ENCODE measurements around the gene COL23A1. TPM values are rescaled to one million over a fixed set of nuclear protein-coding genes. Genes with fewer than 3 reads are reported as not detected.

The COL23A1 gene
- total RNA-seq, 1 experiment from 2014 or later, result 15.0 TPM

- no peak for TF ChIP-seq ZNF281 (CRISPR knock-in tag; IDR thresholded peaks at IDR 0.05)
- TF ChIP-seq ESRRA (CRISPR knock-in tag; IDR thresholded peaks at IDR 0.05; ENCODE audit: borderline replicate concordance), result no peak
- TF ChIP-seq ZNF512 (CRISPR knock-in tag; IDR thresholded peaks at IDR 0.05; ENCODE audit: borderline replicate concordance), result no peak
- no peak for TF ChIP-seq KAT7 (CRISPR knock-in tag; IDR thresholded peaks at IDR 0.05; ENCODE audit: borderline replicate concordance)
- no peak for TF ChIP-seq HMGXB4 (CRISPR knock-in tag; IDR thresholded peaks at IDR 0.05)
- no peak for TF ChIP-seq ETV6 (CRISPR knock-in tag; IDR thresholded peaks at IDR 0.05)
- TF ChIP-seq USF2 (CRISPR knock-in tag; IDR thresholded peaks at IDR 0.05), result no peak
- TF ChIP-seq IRF2 (CRISPR knock-in tag; IDR thresholded peaks at IDR 0.05; ENCODE audit: borderline replicate concordance, low read depth), result no peak
- TF ChIP-seq ZNF416 (CRISPR knock-in tag; IDR thresholded peaks at IDR 0.05), result no peak
- no peak for TF ChIP-seq CDX4 (CRISPR knock-in tag; IDR thresholded peaks at IDR 0.05; ENCODE audit: borderline replicate concordance)
- TF ChIP-seq NFATC4 (CRISPR knock-in tag; IDR thresholded peaks at IDR 0.05), result no peak
These were observed 151.4 kb downstream of the COL23A1 start (continued) for GRCh38 chr5:178438796-178439195.

GRCh38 chr5:178437386-178438075 is 152.7 kb downstream of the COL23A1 start:
- H3K9me3 Mint-ChIP-seq, result no peaks in the 10 kb centered on the region
- ChIA-PET CTCF (interaction anchor here (0.9 to 2.5 kb wide), 3 partner anchors 24 to 55 kb away, joined by 3 to 15 read pairs (median 5); no protein-coding TSS in a partner anchor), POLR2A (no interaction called here)
- H3K27ac Mint-ChIP-seq, result no peak overlapping the region
- no peak overlapping the region for H3K4me3 Mint-ChIP-seq
- H3K4me1 Mint-ChIP-seq, result peaks cover 10% of the 10 kb centered on the region; the same call in 1 of the 2 replicates
- no peaks in the 10 kb centered on the region for H3K36me3 Mint-ChIP-seq
- ATAC-seq (no peak), DNase-seq (ENCODE audit: low spot score) (no peak)
- no peaks in the 10 kb centered on the region for H3K27me3 Mint-ChIP-seq (ENCODE audit: low read depth)
- TF ChIP-seq E2F1 (CRISPR knock-in tag; IDR thresholded peaks at IDR 0.05) (no peak), ELF4 (CRISPR knock-in tag; IDR thresholded peaks at IDR 0.05; ENCODE audit: low read depth) (no peak), ERG (CRISPR knock-in tag; IDR thresholded peaks at IDR 0.05) (no peak), NR1H2 (CRISPR knock-in tag; IDR thresholded peaks at IDR 0.05) (no peak), GABPB1 (CRISPR knock-in tag; IDR thresholded peaks at IDR 0.05) (no peak), ATF2 (CRISPR knock-in tag; IDR thresholded peaks at IDR 0.05; ENCODE audit: borderline replicate concordance, low read depth) (no peak), ZNF396 (CRISPR knock-in tag; IDR thresholded peaks at IDR 0.05; ENCODE audit: borderline replicate concordance) (no peak), HMGXB4 (CRISPR knock-in tag; IDR thresholded peaks at IDR 0.05) (no peak), ATF3 (CRISPR knock-in tag; conservative IDR thresholded peaks at IDR 0.05) (no peak), OVOL2 (CRISPR knock-in tag; IDR thresholded peaks at IDR 0.05; ENCODE audit: borderline replicate concordance) (no peak), CBFB (CRISPR knock-in tag; IDR thresholded peaks at IDR 0.05; ENCODE audit: low read depth) (no peak)
